Measurements from ENCODE around the gene TCN1. TPM values are rescaled to one million over a fixed set of nuclear protein-coding genes. Genes with fewer than 3 reads are reported as not detected.
"Not testable (repeated sequence)": the region's sequence is repeated elsewhere in the genome, so short reads cannot be mapped to it uniquely, and the experiment has no call there.

The TCN1 gene
- total and polyA plus RNA-seq, 11 donors = 0.11 to 0.53 TPM; not detected in 9

DNA sequence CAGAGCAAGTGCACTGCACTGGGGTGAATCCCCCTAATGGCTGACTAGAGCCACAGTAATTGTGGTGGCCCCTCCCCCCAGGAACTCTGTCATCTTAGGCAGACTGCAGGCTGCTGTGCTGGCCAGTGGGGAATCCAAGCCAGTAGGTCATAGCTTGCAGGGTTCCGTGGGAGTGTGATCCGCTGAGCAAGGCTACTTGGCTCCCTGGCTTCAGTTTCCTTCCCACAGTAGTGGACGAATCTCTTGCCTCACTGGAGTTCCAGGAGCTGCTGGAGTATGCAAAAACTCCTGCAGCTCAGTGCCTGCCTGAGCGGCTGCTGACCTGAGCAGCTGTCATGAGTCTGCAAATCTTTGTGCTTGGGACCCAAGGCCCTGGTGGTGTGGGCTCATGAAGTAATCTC is 25.5 kb upstream of the TCN1 start:
- peaks cover 0 to 40% (median 31%) of the 10 kb centered on the region in 12 donors for H3K9me3 ChIP-seq
- TF ChIP-seq CTCF (IDR thresholded peaks at IDR 0.05) (no peak), POLR2A (IDR thresholded peaks at IDR 0.05) (no peak)
- intact Hi-C loops (cut with DNase I) = no loop called here

GRCh38 chr11:59887156-59887555 is 20.9 kb upstream of the TCN1 start:
- H3K4me3 ChIP-seq; ATAC-seq; intact Hi-C loops (cut with DNase I); H3K36me3 ChIP-seq; H3K27ac ChIP-seq; DNase-seq; H3K27me3 ChIP-seq; H3K4me1 ChIP-seq: not testable (repeated sequence)
- peaks cover 0 to 57% (median 33%) of the 10 kb centered on the region in 12 donors for H3K9me3 ChIP-seq

More for the DNA sequence above, 25.5 kb upstream of the TCN1 start:
- no peak overlapping the region for H3K4me3 ChIP-seq
- 26 to 42% (median 30%) methylated on average over 3 to 4 of the region's 4 CpGs for WGBS, 4 donors
- DNase-seq (peak in 4 of 5 donors; percentile 19 to 38 (median 32)), ATAC-seq (peak in 2 of 4 donors; percentile 18 to 49)
- no peaks in the 10 kb centered on the region for H3K4me1 ChIP-seq
- H3K36me3 ChIP-seq = no peaks in the 10 kb centered on the region
- H3K27me3 ChIP-seq = no peaks in the 10 kb centered on the region
- peak overlapping the region in 2 of 12 donors; percentile 5 to 42 for H3K27ac ChIP-seq

GRCh38 chr11:59883597-59883996 is 17.3 kb upstream of the TCN1 start:
- DNase-seq (no peak), ATAC-seq (no peak)
- H3K9me3 ChIP-seq = peaks cover 0 to 32% (median 14%) of the 10 kb centered on the region in 12 donors
- no peak overlapping the region for H3K27ac ChIP-seq
- TF ChIP-seq POLR2A (IDR thresholded peaks at IDR 0.05) (no peak), CTCF (IDR thresholded peaks at IDR 0.05) (no peak)
- 85 to 99% (median 92%) methylated on average over 1 of the region's 1 CpG for WGBS, 4 donors
- no peaks in the 10 kb centered on the region for H3K36me3 ChIP-seq
- H3K4me3 ChIP-seq = no peak overlapping the region
- no peaks in the 10 kb centered on the region for H3K4me1 ChIP-seq
- intact Hi-C loops (cut with DNase I) = no loop called here
- no peaks in the 10 kb centered on the region for H3K27me3 ChIP-seq

- Histone ChIP-seq H3K36me3 (no peaks in the 10 kb centered on the region), H3K4me3 (no peak overlapping the region), H3K27ac (no peak overlapping the region), H3K27me3 (no peaks in the 10 kb centered on the region), H3K9me3 (no peaks in the 10 kb centered on the region), H3K4me1 (no peaks in the 10 kb centered on the region)
- TF ChIP-seq POLR2A (IDR thresholded peaks at IDR 0.05) (no peak), CTCF (IDR thresholded peaks at IDR 0.05) (no peak)
- WGBS, 4 donors = 58 to 72% (median 63%) methylated on average over 1 of the region's 1 CpG
- intact Hi-C loops (cut with DNase I) = no loop called here
- DNase-seq (no peak), ATAC-seq (no peak)
These were observed 13.3 kb upstream of the TCN1 start for GRCh38 chr11:59879567-59879966.

GRCh38 chr11:59878575-59878974 is 12.3 kb upstream of the TCN1 start, which contains the start of gene OOSP3:
TSS of gene OOSP3 (plus strand) at chr11:59878782. CDS start at chr11:59878809, 27 bp downstream.
- Histone ChIP-seq H3K9me3 (no peaks in the 10 kb centered on the region), H3K27me3 (no peaks in the 10 kb centered on the region), H3K27ac (no peak within 1 kb of the TSS), H3K4me3 (no peak within 1 kb of the TSS), H3K36me3 (no peaks in the 10 kb centered on the region), H3K4me1 (no peaks in the 10 kb centered on the region)
- no peak for DNase-seq
- intact Hi-C loops (cut with DNase I) = no loop called here
- 71 to 81% (median 79%) methylated on average over 5 of the region's 5 CpGs for WGBS, 4 donors
- ATAC-seq = no peak
- TF ChIP-seq CTCF (IDR thresholded peaks at IDR 0.05) (no peak), POLR2A (IDR thresholded peaks at IDR 0.05) (no peak)
